Fibroblast of villous mesenchyme (primary cell): ENCODE measurements around the gene AFF3. TPM values are rescaled to one million over a fixed set of nuclear protein-coding genes. Genes with fewer than 3 reads are reported as not detected.
A peak's percentile ranks its signal among the peaks of the same experiment; 100 is the strongest.
"Not testable (repeated sequence)": the region's sequence is repeated elsewhere in the genome, so short reads cannot be mapped to it uniquely, and the experiment has no call there.

Experiments
- DNase-seq: peaks from one replicate; pipeline ENCODE4 v3.0.0-alpha.2; 2010; ENCODE audit warnings: low read depth
- H3K4me3 ChIP-seq: 2 replicates; pipeline ENCODE4 v1.5.1; 2011; ENCODE audit warnings: low read depth, mild to moderate bottlenecking, low read length
- total RNA-seq: library from RNA; depleted of rRNA; stranded (reverse); fragments of >200 nt; gene quantifications from 2 replicates; pipeline ENCODE4 v1.2.3, GENCODE V29; 2012
- TF ChIP-seq, protein P1 (sequence below): IDR thresholded peaks from 2 replicates; pipeline ENCODE4 v1.5.1; 2012; ENCODE audit warnings: low read depth, mild to moderate bottlenecking, low read length; ENCODE audit not compliant: insufficient read depth

AFF3 gene
- total RNA-seq, 1 donor = 19.4 TPM

DNA sequence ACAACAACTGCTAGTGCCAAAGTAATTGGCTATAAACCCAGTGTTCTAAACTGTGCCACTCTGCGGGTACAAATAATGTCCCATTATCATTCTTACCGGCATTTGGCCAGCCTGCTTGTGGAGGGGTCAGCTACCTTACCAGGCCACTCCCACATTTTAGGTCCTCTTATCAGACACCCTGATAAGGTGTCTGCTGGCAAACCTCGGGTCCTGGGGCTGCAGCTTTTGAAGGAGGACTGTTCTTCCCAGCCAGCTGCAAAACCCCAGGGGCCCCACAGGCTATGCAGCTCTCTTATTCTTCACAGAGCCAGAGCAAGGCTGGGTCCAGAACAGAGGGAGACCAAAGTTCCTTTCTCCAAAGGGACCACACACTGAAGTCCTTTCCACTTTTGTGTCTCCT is 394.5 kb downstream of the AFF3 start:
- H3K4me3 ChIP-seq = no peak overlapping the region
- TF ChIP-seq, protein P1, sequence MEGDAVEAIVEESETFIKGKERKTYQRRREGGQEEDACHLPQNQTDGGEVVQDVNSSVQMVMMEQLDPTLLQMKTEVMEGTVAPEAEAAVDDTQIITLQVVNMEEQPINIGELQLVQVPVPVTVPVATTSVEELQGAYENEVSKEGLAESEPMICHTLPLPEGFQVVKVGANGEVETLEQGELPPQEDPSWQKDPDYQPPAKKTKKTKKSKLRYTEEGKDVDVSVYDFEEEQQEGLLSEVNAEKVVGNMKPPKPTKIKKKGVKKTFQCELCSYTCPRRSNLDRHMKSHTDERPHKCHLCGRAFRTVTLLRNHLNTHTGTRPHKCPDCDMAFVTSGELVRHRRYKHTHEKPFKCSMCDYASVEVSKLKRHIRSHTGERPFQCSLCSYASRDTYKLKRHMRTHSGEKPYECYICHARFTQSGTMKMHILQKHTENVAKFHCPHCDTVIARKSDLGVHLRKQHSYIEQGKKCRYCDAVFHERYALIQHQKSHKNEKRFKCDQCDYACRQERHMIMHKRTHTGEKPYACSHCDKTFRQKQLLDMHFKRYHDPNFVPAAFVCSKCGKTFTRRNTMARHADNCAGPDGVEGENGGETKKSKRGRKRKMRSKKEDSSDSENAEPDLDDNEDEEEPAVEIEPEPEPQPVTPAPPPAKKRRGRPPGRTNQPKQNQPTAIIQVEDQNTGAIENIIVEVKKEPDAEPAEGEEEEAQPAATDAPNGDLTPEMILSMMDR = no peak
- no peak for DNase-seq

DNA sequence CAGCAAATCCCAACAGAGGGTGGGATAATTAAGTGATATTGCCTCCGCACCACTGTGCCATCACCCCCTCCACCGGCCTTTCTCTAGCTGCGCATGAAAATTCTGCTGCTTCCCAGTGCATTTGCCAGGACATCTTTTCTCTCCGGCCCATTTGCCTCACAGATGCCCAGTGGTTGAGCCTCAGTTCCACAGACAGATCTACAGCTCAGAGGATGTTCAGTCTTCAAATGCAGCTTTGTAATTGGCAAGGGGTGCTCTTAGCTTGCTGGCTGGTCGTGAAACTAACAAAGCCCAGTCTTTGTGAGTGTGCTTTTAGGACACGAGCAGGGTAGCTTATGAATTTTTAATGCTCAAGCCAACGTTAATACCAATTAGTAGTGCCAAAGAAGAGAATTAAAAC is 399.2 kb downstream of the AFF3 start:
- DNase-seq = no peak
- TF ChIP-seq, protein P1 = no peak
- H3K4me3 ChIP-seq = no peak overlapping the region

DNA sequence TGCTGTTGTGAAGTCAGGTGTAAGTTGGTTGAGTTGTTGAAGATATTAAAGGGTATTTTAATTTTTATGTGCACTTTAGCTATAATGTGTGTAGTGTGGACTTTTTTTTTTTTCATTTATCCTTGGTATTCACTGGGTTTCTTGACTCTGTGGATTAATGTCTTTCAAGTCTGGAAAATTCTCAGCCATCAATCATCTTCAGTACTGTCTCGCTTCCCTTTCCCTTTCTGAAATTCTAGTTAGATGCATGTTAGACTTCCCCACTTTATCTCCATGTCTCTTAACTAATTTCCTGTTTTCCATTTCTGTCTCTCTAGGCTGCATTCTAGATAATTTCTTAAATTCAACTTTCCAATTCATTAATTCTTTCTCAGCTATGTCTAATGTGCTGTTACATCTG is 404.9 kb downstream of the AFF3 start:
- no peak overlapping the region for H3K4me3 ChIP-seq
- no peak for DNase-seq
- TF ChIP-seq, protein P1 = no peak

DNA sequence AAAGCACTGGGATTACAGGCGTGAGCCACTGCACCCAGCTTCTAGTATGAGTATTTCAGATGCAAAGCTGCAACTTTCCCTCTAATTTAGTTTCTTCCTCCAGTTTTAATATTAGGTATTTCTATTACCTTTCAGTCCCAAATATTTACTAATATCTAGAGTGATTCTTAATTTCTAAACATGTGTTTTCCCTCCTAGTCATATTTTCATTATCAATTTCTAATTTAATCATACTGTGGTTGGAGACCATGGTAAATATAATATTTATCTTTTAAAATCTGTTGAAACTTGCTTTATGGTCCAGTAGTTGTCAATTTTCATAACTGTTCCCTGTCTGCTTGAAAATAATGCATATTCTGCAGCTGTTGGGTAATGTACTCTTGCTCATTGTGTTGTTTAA is 406.6 kb downstream of the AFF3 start:
- H3K4me3 ChIP-seq = no peak overlapping the region
- DNase-seq = no peak
- TF ChIP-seq, protein P1 = no peak

DNA sequence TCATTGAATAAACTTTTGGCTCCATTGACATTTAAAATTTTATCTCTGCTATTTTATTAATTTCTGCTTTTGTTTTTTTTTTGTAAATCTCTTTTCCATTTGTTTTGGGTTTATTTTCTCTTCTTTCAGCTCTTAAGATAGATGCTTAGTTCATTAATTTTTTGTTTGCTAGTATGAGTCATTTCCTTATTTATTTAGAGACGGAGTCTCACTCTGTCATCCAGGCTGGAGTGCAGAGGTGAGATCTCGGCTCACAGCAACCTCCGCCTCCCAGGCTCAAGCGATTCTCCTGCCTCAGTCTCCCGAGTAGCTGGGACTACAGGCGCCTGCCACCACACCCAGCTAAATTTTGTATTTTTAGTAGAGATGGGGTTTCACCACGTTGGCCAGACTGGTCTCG is 407.1 kb downstream of the AFF3 start:
- not testable (repeated sequence) for DNase-seq, H3K4me3 ChIP-seq

DNA sequence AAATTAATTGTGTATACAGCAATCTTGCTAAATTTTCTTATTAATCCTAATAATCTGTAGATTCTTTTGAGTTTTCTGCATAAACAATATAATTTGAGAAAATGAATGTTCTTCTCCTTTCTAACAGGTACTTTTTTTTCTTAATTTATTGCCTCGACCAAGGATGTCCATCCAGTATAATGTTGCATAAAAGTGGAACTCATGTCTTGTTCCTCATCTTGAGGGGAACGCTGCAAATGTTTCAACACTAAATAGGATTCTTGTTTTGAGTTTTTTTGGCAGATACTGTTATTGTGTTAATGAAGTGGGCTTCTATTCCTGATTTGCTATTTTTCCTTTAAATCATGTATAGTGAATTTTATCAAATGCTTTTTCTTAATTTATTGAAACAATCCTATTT is 408.2 kb downstream of the AFF3 start:
- no peak for DNase-seq
- H3K4me3 ChIP-seq = no peak overlapping the region
- TF ChIP-seq, protein P1 = no peak

DNA sequence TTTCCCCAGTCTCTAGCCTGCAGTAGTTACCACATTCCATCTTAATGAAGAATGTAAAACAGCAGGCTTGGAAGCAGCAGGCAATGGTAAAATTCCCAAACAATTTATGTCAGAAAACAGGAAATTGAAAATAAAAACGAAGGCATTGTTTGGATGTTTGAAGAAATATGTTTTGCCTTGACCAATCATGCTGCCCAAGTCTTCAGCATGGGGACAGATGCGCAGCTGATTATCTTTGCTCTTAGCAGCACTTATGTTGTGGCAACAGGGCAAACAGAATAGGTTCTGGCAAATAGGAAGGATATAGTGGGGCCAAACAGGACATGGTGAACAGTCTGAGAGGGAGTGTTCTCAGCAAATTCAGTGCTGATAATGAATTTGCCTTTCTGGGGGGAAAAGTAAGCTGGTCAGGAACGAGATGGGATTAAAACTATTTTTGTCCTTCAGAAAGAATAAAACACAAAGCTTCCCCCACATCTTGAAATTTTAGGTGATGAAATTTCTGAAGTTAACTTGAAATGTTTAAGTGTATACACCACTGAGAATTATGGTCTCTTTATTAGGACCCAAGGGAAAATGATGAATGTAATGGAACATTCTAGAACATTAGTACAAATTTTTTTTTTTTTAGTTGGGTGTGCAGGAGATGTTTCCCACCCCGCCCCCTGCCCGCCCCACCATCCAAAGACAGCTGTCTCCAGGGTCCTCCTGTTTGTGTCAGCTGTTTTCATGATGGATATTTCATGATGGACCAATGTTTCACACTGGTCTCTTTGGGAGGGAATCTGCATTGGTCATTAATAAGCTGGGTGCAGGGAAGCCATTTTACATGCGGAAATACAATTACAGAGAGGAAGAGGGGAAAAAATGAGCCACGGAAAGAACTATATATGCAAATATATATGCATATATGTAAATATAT is 413.0 kb downstream of the AFF3 start:
- DNase-seq = peak; percentile 88
- H3K4me3 ChIP-seq = no peak overlapping the region
- TF ChIP-seq, protein P1 = no peak
